HG03460 (cell line): ENCODE results near the gene NUDT14.

Experiments
- ATAC-seq: cut with Tn5 transposase; IDR thresholded peaks from one replicate; pipeline ENCODE4 v1.9.1; 2021; ENCODE audit not compliant: unreplicated experiment

Gene NUDT14

DNA sequence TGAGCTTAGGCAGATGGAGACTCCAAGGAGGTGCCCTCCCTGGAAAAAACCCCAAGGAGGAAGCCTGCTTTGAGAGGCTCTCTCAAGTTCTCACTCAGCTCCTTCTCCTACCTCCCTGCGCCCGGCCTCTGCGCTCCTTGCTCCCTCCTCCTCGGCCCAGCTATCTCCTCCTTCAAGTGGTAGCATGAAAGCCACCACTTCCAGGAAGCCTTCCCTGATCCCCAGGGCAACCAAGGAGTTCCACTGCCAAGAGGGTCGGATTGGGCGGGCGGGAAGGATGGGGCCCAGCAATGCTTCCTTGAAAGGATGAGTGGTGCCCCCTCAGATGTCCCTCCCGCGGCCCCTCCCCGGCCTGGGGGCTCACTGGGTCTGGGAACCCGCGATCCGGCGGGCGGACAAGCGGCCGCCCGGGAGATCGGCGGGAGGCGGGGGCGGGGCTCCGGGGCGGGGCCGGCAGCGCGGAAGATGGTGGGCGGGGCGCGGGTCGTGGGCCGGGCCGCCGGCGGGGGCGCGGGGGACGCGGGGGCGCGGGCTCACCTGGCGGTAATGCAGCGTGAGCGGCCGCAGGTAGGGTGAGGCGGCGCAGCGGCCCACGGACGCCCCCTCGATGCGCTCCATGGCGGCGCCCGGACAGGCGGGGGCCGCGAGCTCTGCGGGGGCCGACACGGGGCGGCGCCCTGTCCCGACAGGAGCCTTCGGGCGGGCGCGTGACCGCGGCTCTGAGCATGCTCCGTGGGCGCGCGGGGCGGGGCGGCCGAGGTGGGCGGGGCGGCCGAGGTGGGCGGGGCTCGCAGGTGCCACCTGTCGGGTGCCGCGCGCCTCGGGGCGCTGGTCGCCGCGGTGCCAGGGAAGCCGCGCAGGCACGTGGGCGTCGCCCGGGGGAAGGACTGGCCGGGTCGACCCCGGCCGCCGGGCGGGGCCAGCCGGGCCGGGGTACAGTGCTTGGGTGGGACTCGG lies at the start of gene NUDT14:
Gene NUDT14 (minus strand): TSS at position 721 of the 957 bp plus-strand sequence. CDS start 103 bp downstream, at position 618.
- peak; percentile 44 for ATAC-seq

DNA sequence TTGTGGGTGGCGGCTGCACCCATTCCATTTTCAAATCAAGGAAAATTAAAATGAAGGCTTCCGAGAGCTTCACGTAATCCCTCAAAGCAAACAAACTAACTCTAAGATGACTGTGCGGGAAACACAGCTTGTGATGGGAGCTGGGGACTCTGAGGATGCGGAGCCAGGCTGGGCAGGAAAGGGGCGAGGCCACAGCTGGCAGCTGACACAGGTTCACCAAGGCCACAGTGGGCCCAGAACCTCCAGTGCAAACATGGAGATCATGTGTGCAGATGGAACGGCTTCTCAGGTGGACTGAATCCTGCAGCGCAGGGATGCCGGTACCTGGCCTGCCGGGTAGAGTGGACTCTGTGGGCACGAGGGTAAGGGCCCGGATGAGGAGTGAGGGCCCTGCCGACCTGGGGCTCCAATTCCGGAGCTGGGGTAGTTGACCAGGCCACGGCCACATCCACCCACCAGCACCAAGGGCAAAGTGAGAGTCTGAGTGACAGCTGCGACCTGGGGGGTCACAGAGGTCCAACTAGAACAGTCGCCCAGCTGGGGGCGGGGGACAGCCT lies 48.1 kb upstream of the NUDT14 start:
- ATAC-seq: no peak

DNA sequence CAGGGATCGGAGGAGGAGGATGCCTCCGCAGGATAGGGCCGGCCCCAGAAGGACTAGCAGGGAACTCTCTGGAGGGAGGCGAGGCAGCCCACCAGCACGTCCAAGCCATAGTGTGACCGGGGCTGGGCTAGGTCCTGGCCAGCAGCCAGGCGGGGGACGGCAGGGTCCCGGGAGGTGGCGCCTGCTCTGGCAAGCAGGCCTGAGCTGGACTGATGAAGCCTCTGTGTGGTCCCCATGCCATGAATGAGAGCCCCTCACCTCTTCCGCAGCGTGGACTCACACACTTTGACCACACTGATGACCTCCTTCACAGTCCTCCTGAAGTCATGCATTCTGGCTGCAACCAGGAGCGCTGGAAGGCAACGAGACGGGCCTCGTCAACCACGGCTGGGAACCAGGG lies 47.5 kb upstream of the NUDT14 start:
- ATAC-seq: no peak

DNA sequence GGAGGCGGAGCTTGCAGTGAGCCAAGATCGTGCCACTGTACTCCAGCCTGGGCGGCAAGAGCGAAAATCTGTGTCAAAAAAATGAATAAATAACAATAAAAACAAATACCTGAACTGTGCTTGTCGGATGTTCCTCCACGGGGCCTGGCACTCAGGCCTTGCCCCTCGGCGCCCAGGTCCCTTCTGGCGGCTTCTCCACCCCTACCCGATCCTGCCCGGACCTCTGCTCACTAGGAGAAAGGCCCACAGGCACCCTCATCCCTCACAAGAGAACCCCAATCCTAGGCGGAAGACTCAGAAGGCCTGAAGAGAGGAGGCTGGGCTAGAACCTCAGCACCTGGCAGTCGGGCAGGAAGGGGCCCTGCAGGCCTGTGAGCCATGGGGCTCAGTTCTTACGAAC lies 46.2 kb upstream of the NUDT14 start:
- ATAC-seq: no peak

DNA sequence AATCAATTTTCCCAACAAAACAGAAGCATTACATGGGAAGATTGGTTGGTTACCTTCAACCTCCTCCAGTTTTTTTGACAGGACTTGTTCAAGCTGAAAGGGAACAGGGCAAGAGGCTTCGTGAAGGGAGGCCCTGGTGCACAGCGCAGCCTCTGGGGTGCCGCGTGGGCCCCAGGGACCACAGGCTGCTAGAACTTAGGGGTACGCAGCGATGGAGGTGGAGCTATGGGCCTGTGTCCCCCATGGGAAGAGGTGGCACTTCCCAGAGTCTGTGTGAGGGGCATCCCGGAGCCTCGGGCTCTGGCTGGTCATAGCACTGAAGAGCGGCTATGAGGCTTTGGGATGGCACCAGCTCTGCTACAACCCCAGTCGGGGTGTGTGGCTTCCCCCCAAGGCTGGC lies 45.1 kb upstream of the NUDT14 start:
- ATAC-seq: no peak

DNA sequence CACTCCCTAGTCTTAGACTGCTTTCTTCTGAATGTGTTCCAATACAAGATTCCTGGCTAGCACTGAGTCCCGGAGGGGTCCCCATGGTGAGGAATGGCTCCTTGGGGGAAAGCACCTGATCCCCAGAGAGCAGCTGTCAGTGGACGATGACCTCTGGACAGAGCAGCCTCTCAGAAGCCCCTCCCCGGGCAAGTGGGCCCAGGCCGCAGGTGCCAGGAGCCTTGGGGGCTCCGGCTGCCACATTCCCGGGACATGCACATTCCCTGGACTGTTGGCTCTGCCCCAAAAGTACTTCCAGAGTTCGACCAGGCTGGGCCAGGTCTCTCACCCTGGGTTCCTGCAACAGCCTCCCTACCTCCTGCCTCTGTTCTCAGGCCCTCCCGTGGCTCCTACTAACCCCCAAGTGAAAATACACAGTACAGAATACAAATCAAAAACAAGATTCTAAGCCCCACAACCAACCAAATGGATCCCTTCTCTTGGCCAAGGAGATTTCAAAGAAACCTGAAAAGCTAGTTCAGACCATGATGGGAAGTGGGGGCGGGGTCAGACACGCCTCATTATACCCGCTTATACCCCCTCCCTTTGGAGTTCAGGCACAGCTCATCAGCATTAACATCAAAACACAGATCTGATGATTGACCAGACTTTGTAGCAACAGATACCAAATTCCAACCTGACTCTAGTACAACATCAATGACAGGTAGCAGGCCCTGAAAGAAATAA lies 43.9 kb upstream of the NUDT14 start:
- ATAC-seq: no peak

DNA sequence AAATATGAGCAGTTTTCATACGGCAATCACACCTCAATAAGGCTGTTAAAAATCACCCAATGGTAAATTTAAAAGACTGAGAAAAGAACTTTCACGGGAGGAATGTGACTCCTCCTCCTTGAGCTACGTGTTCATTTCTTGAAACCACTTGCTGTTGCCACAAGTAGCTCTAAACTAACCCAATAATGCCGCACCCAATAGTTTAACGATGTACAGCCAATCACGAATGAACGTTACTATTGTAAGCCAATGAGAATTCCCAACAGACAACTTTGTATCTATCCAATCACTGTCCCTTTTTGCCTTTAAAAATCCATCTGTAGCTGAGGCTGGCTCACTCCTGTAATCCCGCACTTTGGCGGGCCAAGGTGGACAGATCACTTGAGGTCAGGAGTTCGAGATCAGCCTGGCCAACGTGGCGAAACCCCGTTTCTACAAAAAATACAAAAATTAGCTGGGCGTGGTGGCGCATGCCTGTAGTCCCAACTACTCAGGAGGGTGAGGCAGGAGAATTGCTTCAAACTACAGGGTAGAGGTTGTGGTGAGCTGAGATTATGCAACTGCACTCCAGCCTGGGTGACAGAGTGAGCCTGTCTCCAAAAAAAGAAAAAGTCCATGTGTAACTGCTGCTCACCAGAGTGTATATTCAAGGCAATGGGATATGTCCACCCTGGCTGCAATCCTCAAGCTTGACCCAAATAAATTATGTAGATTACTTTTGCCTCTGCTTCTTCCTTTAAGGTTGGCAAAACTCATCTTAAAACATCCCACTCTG lies 42.8 kb upstream of the NUDT14 start:
- ATAC-seq: no peak

DNA sequence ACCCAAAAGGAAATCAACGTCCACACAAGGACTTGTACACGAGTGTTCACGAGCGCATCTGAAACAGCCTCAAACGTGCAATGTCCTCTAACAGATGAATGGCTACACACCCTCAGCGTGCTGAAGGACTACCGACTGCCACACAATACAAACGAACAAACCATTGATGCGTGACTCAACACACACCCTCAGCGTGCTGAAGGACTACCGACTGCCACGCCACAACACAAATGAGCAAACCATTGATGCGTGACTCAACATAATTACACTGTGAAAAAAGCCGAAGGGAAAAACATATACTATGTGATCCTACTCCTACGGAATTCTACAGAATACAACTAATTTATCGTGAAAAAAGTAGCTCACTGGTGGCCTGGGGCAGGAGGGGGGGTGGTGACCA lies 42.1 kb upstream of the NUDT14 start:
- ATAC-seq: no peak

DNA sequence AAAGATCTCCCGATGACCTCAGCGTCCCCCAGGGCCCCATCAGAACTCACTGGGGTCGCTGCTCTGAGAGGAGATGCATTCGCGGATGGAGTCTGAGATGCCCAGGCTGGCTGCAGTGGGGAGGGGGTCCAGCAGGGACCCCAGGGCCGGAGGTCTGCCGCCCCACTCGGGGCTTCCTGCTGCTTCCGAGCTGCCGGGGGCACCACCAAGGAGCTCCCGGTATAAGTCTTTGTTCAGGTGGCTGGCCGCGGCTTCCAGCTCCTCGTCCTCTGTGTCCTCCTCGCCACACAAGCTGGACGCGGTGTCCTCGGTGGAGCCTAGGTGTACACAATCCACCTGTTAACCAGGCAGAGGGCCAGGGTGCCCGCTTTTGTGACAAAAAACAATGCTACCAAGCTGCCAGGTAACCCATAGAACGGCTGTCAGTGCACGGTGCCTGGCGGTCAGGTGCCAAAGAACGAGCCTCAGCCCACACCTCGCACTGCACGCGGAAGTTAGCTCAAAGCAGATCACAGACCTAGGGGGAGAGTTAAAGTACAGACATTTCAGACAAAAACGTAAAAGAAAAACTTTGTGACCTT lies 40.6 kb upstream of the NUDT14 start:
- no peak for ATAC-seq

DNA sequence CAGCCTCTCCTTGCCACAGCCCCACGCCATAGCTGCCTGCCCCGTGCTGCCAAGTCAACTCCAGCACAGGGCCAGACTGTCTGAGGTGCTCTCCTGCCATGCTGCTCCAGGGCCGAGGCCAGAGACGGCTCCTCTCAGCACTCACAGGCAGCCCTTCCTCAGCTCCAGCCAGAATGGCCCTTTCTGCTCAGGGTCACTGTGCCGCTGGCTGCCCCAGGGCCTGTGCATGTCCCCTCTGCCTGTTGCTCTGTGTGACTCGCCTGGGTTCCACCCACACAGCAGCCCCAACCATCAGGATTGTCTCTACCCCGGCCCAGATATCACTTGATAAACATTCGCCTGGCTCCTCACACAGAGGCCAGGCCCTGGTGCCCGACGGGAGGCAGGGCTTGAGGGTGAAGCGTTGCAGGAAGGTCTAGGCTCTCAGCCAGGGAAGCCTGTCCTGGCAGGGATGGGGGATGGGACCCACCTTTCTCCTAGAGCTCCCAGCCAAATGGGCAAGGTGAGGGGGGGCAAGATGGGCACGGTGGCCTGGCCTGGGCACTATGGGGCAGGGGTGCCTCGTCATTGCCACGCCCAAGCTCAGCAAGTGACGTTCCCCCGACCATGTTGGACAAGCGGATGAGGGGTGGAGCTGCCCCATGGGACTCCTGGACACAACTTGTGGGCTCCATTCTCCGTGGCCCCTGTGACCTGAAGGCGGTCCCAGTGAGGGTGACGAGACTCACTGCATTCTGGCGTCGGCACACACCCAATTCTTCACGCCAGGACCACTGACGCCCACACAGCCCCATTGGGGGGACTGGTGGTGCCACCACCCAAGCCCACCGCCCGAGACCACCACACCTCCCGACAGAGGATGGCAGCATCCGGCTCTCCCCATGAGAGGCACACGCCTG lies 39.8 kb upstream of the NUDT14 start:
- no peak for ATAC-seq

DNA sequence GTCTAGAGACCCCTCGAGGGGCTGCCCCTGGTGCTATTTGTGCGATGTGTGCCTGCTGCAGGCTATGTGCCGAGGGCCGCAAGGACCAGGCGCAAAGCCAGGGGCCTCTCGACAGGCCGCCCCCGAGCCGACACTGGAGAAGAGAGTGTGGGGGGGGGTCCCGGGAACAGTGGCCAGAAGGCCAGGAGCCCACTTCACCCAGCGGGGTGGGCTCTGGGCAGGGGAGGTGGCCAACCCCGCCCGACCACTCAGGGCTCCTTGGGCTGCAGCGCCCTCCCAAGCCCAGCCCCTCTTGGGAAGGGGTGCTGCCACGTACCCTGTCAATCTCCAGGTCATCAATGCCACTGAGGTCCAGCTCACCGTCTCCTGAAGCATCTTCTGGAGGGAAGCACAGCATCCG lies 38.6 kb upstream of the NUDT14 start:
- no peak for ATAC-seq

DNA sequence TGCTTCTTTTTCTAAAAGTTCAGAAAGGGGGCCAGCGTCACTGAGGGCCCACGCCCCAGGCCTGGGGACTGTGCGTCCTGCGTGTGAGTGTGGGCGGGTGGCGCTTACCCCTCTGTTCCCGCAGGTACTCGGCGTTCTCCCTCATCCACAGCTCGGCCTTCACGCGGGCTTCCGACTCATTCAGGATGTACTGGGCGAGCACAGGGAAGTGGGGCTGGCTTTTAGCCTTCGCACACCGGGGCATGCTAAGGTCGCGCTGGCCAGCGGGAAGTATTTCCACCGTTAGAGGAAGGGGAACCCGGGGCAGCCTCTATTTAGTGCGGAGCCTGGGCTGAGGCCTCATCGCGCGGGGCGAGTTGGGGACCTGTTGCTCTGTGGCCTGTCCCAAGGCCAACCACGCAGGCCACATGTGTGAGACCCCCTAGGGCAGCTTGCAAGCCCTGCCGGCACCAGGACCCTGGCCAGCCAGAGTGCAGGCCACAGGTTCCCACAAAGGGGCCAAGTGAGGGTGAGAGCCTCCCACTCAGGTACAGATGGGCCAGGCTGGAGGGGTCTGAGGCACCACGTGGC lies 38.0 kb upstream of the NUDT14 start:
- no peak for ATAC-seq

DNA sequence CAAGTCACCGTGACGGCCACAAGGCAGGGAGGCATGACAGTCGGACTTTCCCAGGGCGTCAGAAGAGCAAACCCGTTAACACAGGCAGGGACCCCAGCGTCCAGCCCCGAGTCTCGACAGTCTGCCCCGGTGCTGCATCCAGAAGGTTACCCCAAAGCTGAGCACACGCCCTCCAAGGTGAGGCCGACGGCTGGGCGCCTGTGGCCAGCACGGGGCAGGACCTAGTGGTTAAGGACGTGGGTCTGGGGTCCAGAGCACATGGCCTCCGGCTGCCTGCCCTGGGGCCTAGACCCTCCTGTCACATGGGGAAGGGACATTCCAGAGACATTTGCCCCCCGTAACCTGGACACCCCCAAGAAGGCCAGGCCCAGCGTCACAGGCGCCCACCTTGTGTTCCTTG lies 37.5 kb upstream of the NUDT14 start:
- no peak for ATAC-seq

DNA sequence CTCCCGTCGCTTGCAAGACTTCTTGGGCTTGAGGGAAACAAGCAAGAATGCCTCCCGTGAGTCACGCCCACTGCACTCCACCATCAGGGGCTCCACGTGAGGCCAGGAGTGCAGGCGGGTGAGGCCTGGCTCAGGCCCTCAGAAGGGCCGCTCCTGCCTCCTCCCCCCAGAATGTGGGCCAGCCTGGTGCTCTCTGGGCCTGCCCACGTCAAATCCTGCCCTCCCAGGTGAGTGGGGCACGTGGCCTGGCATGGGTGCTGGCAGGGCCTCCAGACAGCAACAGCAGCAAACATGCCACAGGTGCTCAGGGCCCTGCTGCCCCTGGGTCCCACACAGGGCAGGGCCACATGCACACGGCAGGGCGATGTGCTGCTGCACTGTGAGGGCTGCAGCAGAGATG lies 36.7 kb upstream of the NUDT14 start:
- no peak for ATAC-seq

DNA sequence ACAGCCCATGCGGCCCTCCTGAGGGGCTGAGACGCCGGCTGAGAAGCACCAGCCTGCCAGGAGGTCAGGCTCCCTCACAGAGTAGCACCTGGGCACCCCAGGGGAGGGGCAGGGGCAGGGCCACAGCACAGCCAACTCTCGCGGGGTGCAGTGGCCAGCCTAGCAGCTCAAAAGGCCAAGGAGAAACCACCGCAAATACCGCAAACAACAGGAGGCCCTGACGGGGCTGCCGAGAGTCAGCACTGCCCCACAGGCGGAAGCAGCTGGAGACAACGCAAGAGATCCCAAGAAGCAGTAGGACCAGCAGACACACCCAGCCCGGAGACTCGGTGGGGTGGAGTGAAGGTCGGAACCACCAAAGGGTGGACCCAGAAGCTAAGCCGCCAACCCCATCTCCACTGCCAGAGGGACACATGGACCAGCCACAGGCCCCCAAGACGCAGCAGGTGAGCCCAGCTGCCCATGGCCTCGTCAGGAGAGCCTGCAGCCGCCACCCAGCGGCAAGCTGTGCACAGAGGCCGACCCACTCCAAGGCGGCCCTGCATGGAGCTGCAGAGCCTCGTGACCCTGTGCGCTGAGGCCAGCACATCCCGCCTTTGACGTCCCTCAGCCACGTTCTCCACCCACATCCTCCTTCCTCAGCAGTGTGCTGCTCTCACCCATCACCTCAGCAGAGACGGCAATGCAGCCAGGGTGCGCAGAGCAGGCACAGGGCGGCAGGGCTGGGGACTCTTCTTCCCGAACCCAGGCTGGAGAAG lies 35.6 kb upstream of the NUDT14 start:
- ATAC-seq: no peak

DNA sequence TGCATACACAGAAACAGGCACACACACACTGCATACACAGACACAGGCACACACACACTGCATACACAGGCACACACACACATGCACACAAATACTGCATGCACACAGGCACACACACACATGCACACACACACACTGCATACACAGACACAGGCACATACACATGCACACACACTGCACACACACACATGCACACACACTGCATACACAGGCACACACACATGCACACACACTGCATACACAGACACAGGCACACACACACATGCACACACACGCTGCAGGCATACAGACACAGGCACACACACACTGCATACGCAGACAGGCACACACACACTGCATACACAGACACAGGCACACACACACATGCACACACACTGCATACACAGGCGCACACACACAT lies 34.5 kb upstream of the NUDT14 start:
- no peak for ATAC-seq

DNA sequence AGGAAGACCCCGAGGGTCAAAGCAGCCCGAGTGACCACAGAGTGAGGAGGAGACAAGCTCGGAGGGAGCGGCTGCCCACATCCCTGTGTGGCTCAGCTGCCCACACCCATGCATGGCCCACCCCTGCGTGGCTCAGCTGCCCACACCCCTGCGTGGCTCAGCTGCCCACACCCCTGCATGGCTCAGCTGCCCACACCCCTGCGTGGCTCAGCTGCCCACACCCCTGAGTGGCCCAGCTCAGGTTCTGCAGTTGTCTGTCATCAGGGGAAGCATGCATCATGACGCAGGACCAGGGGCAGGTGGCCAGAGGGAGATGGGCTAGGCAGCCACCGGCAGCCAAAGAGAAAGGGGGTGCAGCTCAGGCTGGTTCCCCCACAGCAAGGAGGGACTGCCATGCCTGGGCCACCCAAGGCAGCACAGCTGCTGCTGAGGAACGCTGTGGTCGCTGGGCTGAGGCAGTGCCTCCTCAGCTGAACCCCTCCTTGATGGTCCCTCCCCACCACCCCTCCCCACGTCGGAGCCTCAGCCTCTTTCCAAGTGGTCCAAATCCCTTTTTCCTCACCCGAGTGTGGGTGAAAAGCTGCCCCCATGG lies 33.3 kb upstream of the NUDT14 start:
- ATAC-seq: no peak

DNA sequence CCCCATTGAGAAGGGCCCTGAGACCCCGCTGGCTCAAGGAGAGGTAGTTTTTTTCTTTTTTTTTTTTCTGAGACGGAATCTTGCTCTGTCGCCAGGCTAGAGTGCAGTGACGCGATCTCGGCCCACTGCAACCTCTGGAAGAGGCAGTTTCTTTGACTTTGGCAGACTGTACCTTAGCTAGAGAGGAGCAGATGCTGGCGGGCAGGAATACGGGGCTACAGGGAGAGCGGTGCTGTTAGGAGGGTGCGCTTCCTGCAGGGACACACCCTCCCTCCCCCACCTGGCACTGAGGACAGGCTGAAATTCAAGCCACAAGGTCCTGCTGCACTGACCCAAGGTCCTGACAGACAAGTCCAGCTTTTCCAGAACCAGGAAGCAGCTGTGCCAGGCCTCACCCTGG lies 32.2 kb upstream of the NUDT14 start:
- no peak for ATAC-seq
